Measurements from ENCODE around the gene LSM7. TPM values are rescaled to one million over a fixed set of nuclear protein-coding genes. Genes with fewer than 3 reads are reported as not detected.

LSM7 gene
- total and polyA plus RNA-seq, 9 of the 15 experiments (the other 6 are each of a cell fraction or from before 2014, with no cell fraction given) = 40.5 to 690 (median 265) TPM

DNA sequence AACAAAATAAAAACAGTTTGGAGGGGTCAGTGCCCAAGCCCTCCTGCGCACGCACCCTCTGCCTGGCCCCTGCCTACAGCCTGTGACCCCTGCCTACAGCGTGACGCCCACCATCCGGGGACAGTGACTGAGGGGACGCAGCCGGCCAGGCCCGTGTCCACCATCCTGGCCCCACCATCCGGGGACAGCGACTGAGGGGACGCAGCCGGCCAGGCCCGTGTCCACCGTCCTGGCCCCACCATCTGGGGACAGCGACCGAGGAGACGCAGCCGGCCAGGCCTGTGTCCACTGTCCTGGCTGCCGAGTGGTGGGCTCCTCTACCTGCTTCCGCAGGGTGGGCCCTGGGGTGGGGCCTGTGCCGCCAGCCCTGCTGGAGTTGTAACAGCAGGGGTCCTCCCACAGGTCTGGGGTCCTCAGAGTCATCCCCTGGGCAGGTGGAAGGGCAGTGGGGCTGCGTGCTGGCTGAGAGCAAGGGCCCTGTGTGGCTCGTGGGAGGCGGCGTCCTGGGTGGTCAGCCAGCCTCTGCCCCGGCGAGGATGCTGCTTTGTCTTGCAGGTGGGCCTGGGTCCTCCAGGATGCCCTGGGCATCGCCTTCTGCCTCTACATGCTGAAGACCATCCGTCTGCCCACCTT, 14.4 kb upstream of the LSM7 start:
- BruUV-seq (replicated peaks) = no TSS peak
- Histone ChIP-seq H3K9me1 (ENCODE audit: control insufficient read depth, insufficient read depth, low read length) (no peaks in the 10 kb centered on the region), H3K4me2 (ENCODE audit: insufficient read depth, low read length) (no peak overlapping the region), H2AFZ (ENCODE audit: low read depth, low read length) (no peak overlapping the region), H4K20me1 (replicated peaks; ENCODE audit: control insufficient read depth, insufficient read depth, low read length) (no peaks in the 10 kb centered on the region), H3K4me3 (no peak overlapping the region), H3K79me2 (ENCODE audit: control insufficient read depth, insufficient read depth, low read length) (peaks cover 2% of the 10 kb centered on the region; the same call in 1 of the 3 replicates), H3K36me3 (ENCODE audit: control insufficient read depth, insufficient read depth, low read length) (peaks cover 36% of the 10 kb centered on the region; the same call in 1 of the 3 replicates), H3K27ac (ENCODE audit: extremely low read depth, low read depth, low read length) (no peak overlapping the region), H3K9ac (ENCODE audit: insufficient read depth in 1 of 2, low read depth in 2 of 2, low read length in 2 of 2) (no peak overlapping the region; a peak in 1 of 4 replicates), H3K27me3 (ENCODE audit: control insufficient read depth in 2 of 2, insufficient read depth in 2 of 2, low read length in 2 of 2) (no peaks in the 10 kb centered on the region), H3K4me1 (replicated peaks in 1 of 2; ENCODE audit: control insufficient read depth in 2 of 2, insufficient read depth in 2 of 2, low read length in 2 of 2) (peaks cover 19 to 72% of the 10 kb centered on the region in 2 experiments; a peak in 4 of 5 replicates), H3K9me3 (replicated peaks; ENCODE audit: control insufficient read depth, insufficient read depth, low read depth, low read length) (no peaks in the 10 kb centered on the region)
- no peak for DNase-seq (ENCODE audit: extremely low read depth in 1 of 4, low spot score in 3 of 4)
- in situ Hi-C loops (cut with MboI) (no loop called here), intact Hi-C loops (cut with micrococcal nuclease) (no loop called here)
- CTCF ChIA-PET (ENCODE audit: low intra/inter-chr PET ratio) = no interaction called here
- POLR2A ChIA-PET = no interaction called here
- FAIRE-seq = no peak
- 95% methylated on average over 20 of the region's 29 CpGs for WGBS (ENCODE audit: insufficient coverage, low coverage, missing lambda C conversion rate)
- TF ChIP-seq CREBBP (IDR thresholded peaks at IDR 0.05; ENCODE audit: low read depth, low read length) = no peak
- TF ChIP-seq RBFOX2 (IDR thresholded peaks at IDR 0.05; ENCODE audit: low read depth, low read length) = 0 out of 2 replicates have a peak, but pooled peaks have one; percentile 36
- ATAC-seq = no peak

DNA sequence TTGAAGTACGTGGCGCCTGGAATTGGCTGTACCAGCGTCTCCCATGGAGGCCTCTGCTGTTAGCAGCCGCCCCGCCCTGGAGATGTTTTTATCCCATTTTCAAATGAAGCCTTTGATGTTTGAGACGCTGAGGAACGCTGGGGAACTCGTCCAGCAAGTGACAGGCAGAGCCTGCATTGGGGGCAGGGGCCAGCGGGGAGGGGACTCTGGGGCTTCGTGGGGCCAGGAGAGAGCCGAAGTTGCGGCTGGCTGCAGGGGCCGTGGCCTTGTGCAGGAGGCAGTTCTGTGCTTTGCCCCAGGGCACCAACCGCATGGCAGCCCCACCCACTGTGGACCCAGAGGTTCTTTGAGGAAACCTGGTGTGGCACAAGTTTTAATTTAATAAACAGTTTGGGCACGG, 13.6 kb upstream of the LSM7 start:
- 88% methylated on average over 13 of the region's 15 CpGs for WGBS (ENCODE audit: insufficient coverage, low coverage, missing lambda C conversion rate)
- CTCF ChIA-PET (ENCODE audit: low intra/inter-chr PET ratio) = no interaction called here

More for the DNA sequence above, 13.6 kb upstream of the LSM7 start:
- Histone ChIP-seq H3K9me1 (ENCODE audit: control insufficient read depth, insufficient read depth, low read length) (no peaks in the 10 kb centered on the region), H3K9me3 (replicated peaks; ENCODE audit: control insufficient read depth, insufficient read depth, low read depth, low read length) (no peaks in the 10 kb centered on the region), H4K20me1 (replicated peaks; ENCODE audit: control insufficient read depth, insufficient read depth, low read length) (no peaks in the 10 kb centered on the region), H3K4me2 (ENCODE audit: insufficient read depth, low read length) (no peak overlapping the region), H3K27me3 (ENCODE audit: control insufficient read depth in 2 of 2, insufficient read depth in 2 of 2, low read length in 2 of 2) (no peaks in the 10 kb centered on the region), H3K4me3 (no peak overlapping the region), H3K9ac (ENCODE audit: insufficient read depth in 1 of 2, low read depth in 2 of 2, low read length in 2 of 2) (peak overlapping the region in 1 of 2 experiments; percentile 14; a peak in 1 of 4 replicates), H2AFZ (ENCODE audit: low read depth, low read length) (no peak overlapping the region), H3K36me3 (ENCODE audit: control insufficient read depth, insufficient read depth, low read length) (peaks cover 38% of the 10 kb centered on the region; the same call in 1 of the 3 replicates), H3K27ac (ENCODE audit: extremely low read depth, low read depth, low read length) (no peak overlapping the region), H3K79me2 (ENCODE audit: control insufficient read depth, insufficient read depth, low read length) (peaks cover 8% of the 10 kb centered on the region), H3K4me1 (replicated peaks in 1 of 2; ENCODE audit: control insufficient read depth in 2 of 2, insufficient read depth in 2 of 2, low read length in 2 of 2) (peaks cover 19 to 80% of the 10 kb centered on the region in 2 experiments; a peak in 4 of 5 replicates)
- ATAC-seq (no peak), FAIRE-seq (no peak), DNase-seq (ENCODE audit: extremely low read depth in 1 of 4, low spot score in 3 of 4) (no peak)
- no peak for TF ChIP-seq RAD21 (CRISPR knock-in tag; conservative IDR thresholded peaks at IDR 0.05 in 1 of 2, IDR thresholded peaks at IDR 0.05 in 1 of 2)
- no peak for TF ChIP-seq ZEB2 (IDR thresholded peaks at IDR 0.05)
- TF ChIP-seq HNRNPLL (IDR thresholded peaks at IDR 0.05; ENCODE audit: low read depth, low read length, poor library complexity, severe bottlenecking) = no peak
- TF ChIP-seq NELFE (IDR thresholded peaks at IDR 0.05; ENCODE audit: insufficient read depth, insufficient read length) = no peak
- TF ChIP-seq KHSRP (IDR thresholded peaks at IDR 0.05) = no peak
- no peak for TF ChIP-seq ARID1B (IDR thresholded peaks at IDR 0.05)
- TF ChIP-seq MAZ (CRISPR knock-in tag; conservative IDR thresholded peaks at IDR 0.05 in 1 of 2, IDR thresholded peaks at IDR 0.05 in 1 of 2) = no peak
- TF ChIP-seq ZNF12 (CRISPR knock-in tag; IDR thresholded peaks at IDR 0.05) = no peak
- no peak for TF ChIP-seq GTF2F1 (IDR thresholded peaks at IDR 0.05; ENCODE audit: low read depth, low read length)
- TF ChIP-seq, protein P1, sequence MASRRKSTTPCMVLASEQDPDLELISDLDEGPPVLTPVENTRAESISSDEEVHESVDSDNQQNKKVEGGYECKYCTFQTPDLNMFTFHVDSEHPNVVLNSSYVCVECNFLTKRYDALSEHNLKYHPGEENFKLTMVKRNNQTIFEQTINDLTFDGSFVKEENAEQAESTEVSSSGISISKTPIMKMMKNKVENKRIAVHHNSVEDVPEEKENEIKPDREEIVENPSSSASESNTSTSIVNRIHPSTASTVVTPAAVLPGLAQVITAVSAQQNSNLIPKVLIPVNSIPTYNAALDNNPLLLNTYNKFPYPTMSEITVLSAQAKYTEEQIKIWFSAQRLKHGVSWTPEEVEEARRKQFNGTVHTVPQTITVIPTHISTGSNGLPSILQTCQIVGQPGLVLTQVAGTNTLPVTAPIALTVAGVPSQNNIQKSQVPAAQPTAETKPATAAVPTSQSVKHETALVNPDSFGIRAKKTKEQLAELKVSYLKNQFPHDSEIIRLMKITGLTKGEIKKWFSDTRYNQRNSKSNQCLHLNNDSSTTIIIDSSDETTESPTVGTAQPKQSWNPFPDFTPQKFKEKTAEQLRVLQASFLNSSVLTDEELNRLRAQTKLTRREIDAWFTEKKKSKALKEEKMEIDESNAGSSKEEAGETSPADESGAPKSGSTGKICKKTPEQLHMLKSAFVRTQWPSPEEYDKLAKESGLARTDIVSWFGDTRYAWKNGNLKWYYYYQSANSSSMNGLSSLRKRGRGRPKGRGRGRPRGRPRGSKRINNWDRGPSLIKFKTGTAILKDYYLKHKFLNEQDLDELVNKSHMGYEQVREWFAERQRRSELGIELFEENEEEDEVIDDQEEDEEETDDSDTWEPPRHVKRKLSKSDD (conservative IDR thresholded peaks at IDR 0.05; ENCODE audit: low read length) = no peak
- no peak for TF ChIP-seq SUPT5H (IDR thresholded peaks at IDR 0.05)
- no peak for TF ChIP-seq THRAP3 (IDR thresholded peaks at IDR 0.05; ENCODE audit: borderline replicate concordance)
- POLR2A ChIA-PET = no interaction called here
- intact Hi-C loops (cut with micrococcal nuclease) = no loop called here
- in situ Hi-C loops (cut with MboI) = no loop called here
- BruUV-seq (replicated peaks) = TSS peak; percentile 53

All from K562 (cell line).